Measurements from ENCODE around the gene FAM200C. TPM values are rescaled to one million over a fixed set of nuclear protein-coding genes. Genes with fewer than 3 reads are reported as not detected.

The FAM200C gene
- total and polyA plus RNA-seq, 2 donors (not counting 1 experiment from before 2014, with no cell fraction given), result 0.28 to 1.3 TPM

GRCh38 chr5:160438316-160439204 is 38.7 kb upstream of the FAM200C start:
- H3K4me3 ChIP-seq (ENCODE audit: control extremely low read depth in 1 of 5, extremely low read depth in 1 of 5, insufficient read depth in 1 of 5, low read depth in 2 of 5, low read length in 4 of 5), result peak overlapping the region; percentile 44 to 83 (median 64)
- H3K27ac Mint-ChIP-seq, result peak overlapping the region; percentile 89
- H3K79me2 ChIP-seq (ENCODE audit: control insufficient read depth, insufficient read depth, low read length), result peaks cover 5% of the 10 kb centered on the region
- H3K27me3 ChIP-seq (replicated peaks in 1 of 4; ENCODE audit: control extremely low read depth in 1 of 4, control insufficient read depth in 3 of 4, insufficient read depth in 4 of 4, low read length in 3 of 4), result no peaks in the 10 kb centered on the region
- H3K4me3 Mint-ChIP-seq, result peak overlapping the region; percentile 92
- H3K9me3 ChIP-seq (ENCODE audit: control extremely low read depth in 1 of 3, control insufficient read depth in 2 of 3, insufficient read depth in 1 of 3, low read length in 2 of 3), result no peaks in the 10 kb centered on the region
- ATAC-seq (ENCODE audit: low read depth) (peak; percentile 50), DNase-seq (peak; percentile 80)
- peak overlapping the region; percentile 71 for H3K9ac ChIP-seq (ENCODE audit: low read length)
- ChIA-PET CTCF (interaction anchor here (0.6 to 4.9 kb wide), 40 partner anchors 10 to 1277 kb away, joined by 3 to 89 read pairs (median 5); partner anchors contain the start of genes PTTG1, SLU7 and TTC1), POLR2A (interaction anchor here (1.0 to 1.3 kb wide), 3 partner anchors 16 to 28 kb away, joined by 5 to 7 read pairs (median 7); partner anchors contain the start of genes PTTG1 and SLU7)
- peak overlapping the region; percentile 14 to 54 for H3K27ac ChIP-seq (ENCODE audit: low read length in 2 of 2)
- H3K4me2 ChIP-seq (replicated peaks; ENCODE audit: low read depth, low read length, poor library complexity, severe bottlenecking), result peak overlapping the region; percentile 85
- peaks cover 22 to 28% of the 10 kb centered on the region in 2 donors for H3K4me1 ChIP-seq (ENCODE audit: control insufficient read depth in 2 of 2, insufficient read depth in 2 of 2, low read length in 2 of 2)
- WGBS (ENCODE audit: insufficient coverage), result 0% methylated on average over 13 of the region's 18 CpGs
- no peaks in the 10 kb centered on the region for H3K27me3 Mint-ChIP-seq
- peak overlapping the region; percentile 84 for H2AFZ ChIP-seq (ENCODE audit: insufficient read depth, low read depth, low read length, poor library complexity, severe bottlenecking)
- no peak for TF ChIP-seq EZH2 (IDR thresholded peaks at IDR 0.05; ENCODE audit: borderline replicate concordance, insufficient read depth, low read depth, low read length, poor library complexity, severe bottlenecking)
- peak; percentile 70 for TF ChIP-seq CTCF (IDR thresholded peaks at IDR 0.05)
- H3K36me3 ChIP-seq (replicated peaks in 1 of 2; ENCODE audit: control extremely low read depth in 1 of 2, control insufficient read depth in 1 of 2, extremely low read depth in 1 of 2, insufficient read depth in 2 of 2, low read length in 1 of 2), result no peaks in the 10 kb centered on the region
- no peaks in the 10 kb centered on the region for H4K20me1 ChIP-seq (ENCODE audit: control insufficient read depth, insufficient read depth, low read length, poor library complexity, severe bottlenecking)
- H3K4me1 Mint-ChIP-seq, result peaks cover 46% of the 10 kb centered on the region
- intact Hi-C loops (cut with micrococcal nuclease), result loop anchor here (1.0 to 10.0 kb wide), 5 partner anchors 19 to 1106 kb away; partner anchors contain the start of genes GABRB2 and SLU7
- no peaks in the 10 kb centered on the region for H3K9me3 Mint-ChIP-seq (ENCODE audit: insufficient read depth)

- ChIA-PET CTCF (interaction anchor here (1.1 to 4.9 kb wide), 11 partner anchors 8 to 350 kb away, joined by 3 to 89 read pairs (median 37); partner anchors contain the start of genes PTTG1 and SLU7), POLR2A (no interaction called here)
- Histone ChIP-seq H3K9ac (ENCODE audit: low read length) (no peak overlapping the region), H3K27me3 (replicated peaks in 1 of 4; ENCODE audit: control extremely low read depth in 1 of 4, control insufficient read depth in 3 of 4, insufficient read depth in 4 of 4, low read length in 3 of 4) (no peaks in the 10 kb centered on the region), H4K20me1 (ENCODE audit: control insufficient read depth, insufficient read depth, low read length, poor library complexity, severe bottlenecking) (no peaks in the 10 kb centered on the region), H3K4me1 (ENCODE audit: control insufficient read depth in 2 of 2, insufficient read depth in 2 of 2, low read length in 2 of 2) (peaks cover 34 to 41% of the 10 kb centered on the region in 2 donors), H3K4me3 (ENCODE audit: control extremely low read depth in 1 of 5, extremely low read depth in 1 of 5, insufficient read depth in 1 of 5, low read depth in 2 of 5, low read length in 4 of 5) (no peak overlapping the region), H2AFZ (ENCODE audit: insufficient read depth, low read depth, low read length, poor library complexity, severe bottlenecking) (no peak overlapping the region), H3K4me2 (replicated peaks; ENCODE audit: low read depth, low read length, poor library complexity, severe bottlenecking) (no peak overlapping the region), H3K9me3 (ENCODE audit: control extremely low read depth in 1 of 3, control insufficient read depth in 2 of 3, insufficient read depth in 1 of 3, low read length in 2 of 3) (no peaks in the 10 kb centered on the region), H3K27ac (ENCODE audit: low read length in 2 of 2) (no peak overlapping the region), H3K79me2 (ENCODE audit: control insufficient read depth, insufficient read depth, low read length) (peaks cover 5% of the 10 kb centered on the region), H3K36me3 (replicated peaks in 1 of 2; ENCODE audit: control extremely low read depth in 1 of 2, control insufficient read depth in 1 of 2, extremely low read depth in 1 of 2, insufficient read depth in 2 of 2, low read length in 1 of 2) (no peaks in the 10 kb centered on the region)
- intact Hi-C loops (cut with micrococcal nuclease), result loop anchor here (5.0 to 10.0 kb wide), 2 partner anchors 350 to 1108 kb away; partner anchors contain the start of gene GABRB2
- ATAC-seq (ENCODE audit: low read depth), result no peak
- no peaks in the 10 kb centered on the region for H3K27me3 Mint-ChIP-seq
- no peak for TF ChIP-seq EZH2 (IDR thresholded peaks at IDR 0.05; ENCODE audit: borderline replicate concordance, insufficient read depth, low read depth, low read length, poor library complexity, severe bottlenecking)
- no peak for TF ChIP-seq CTCF (IDR thresholded peaks at IDR 0.05)
- H3K9me3 Mint-ChIP-seq (ENCODE audit: insufficient read depth), result no peaks in the 10 kb centered on the region
- no peak for DNase-seq
- no peak overlapping the region for H3K27ac Mint-ChIP-seq
- no peak overlapping the region for H3K4me3 Mint-ChIP-seq
- peaks cover 55% of the 10 kb centered on the region for H3K4me1 Mint-ChIP-seq
Measured at GRCh38 chr5:160437271-160437670, 37.4 kb upstream of the FAM200C start.

Measured in B cell (primary cell).